H1 (cell line): ENCODE results near the gene ADRB2. TPM values are rescaled to one million over a fixed set of nuclear protein-coding genes. Genes with fewer than 3 reads are reported as not detected.

Experiments used
- CTCF ChIA-PET: fragments of 300-600 bp; sonication (Branson Sonifier 250); formaldehyde crosslinking; loops from one replicate; lab custom pipeline; 2021; ENCODE audit not compliant: partially characterized antibody; lab: Charles Lee
- POLR2A ChIA-PET: fragments of 300-600 bp; sonication (Branson Sonifier 250); formaldehyde crosslinking; loops from one replicate; lab custom pipeline; 2021; ENCODE audit warnings: inconsistent platforms; ENCODE audit not compliant: partially characterized antibody; lab: Charles Lee
- DNase-seq, 2 experiments: peaks; one replicate each; pipeline versions ENCODE4 v3.0.0 to v3.0.0-alpha.2; 2010 to 2022; ENCODE audit warnings: low spot score in 2 of 2, low read depth in 1 of 2, mixed read lengths in 1 of 2
- FAIRE-seq: peaks from 2 replicates; lab custom pipeline; 2011; peaks lifted over from hg19 to GRCh38; lab: Jason Lieb, UNC
- H2AFZ ChIP-seq: 2 replicates; pipeline ENCODE4 v1.8.1; 2012; ENCODE audit warnings: low read length, inconsistent platforms
- H2AK5ac ChIP-seq: 2 replicates; pipeline ENCODE4 v1.6.1; 2013; ENCODE audit warnings: low read depth, low read length
- H2BK120ac ChIP-seq: replicated peaks from 2 replicates; pipeline ENCODE3; 2013; ENCODE audit warnings: low read depth, low read length, inconsistent platforms
- H2BK12ac ChIP-seq: 2 replicates; pipeline ENCODE4 v1.6.1; 2013; ENCODE audit warnings: low read depth, low read length
- H2BK15ac ChIP-seq: 2 replicates; pipeline ENCODE4 v1.6.1; 2013; ENCODE audit warnings: low read length
- H2BK20ac ChIP-seq: 2 replicates; pipeline ENCODE4 v1.6.1; 2013; ENCODE audit warnings: low read length
- H2BK5ac ChIP-seq: 2 replicates; pipeline ENCODE4 v1.6.1; 2013; ENCODE audit warnings: low read depth, low read length
- H3K14ac ChIP-seq: 2 replicates; pipeline ENCODE4 v1.6.1; 2013; ENCODE audit warnings: inconsistent platforms; ENCODE audit not compliant: insufficient read length
- H3K18ac ChIP-seq: 2 replicates; pipeline ENCODE4 v1.6.1; 2013; ENCODE audit warnings: low read length; ENCODE audit errors: extremely low read depth
- H3K23ac ChIP-seq: 2 replicates; pipeline ENCODE4 v1.6.1; 2013; ENCODE audit warnings: inconsistent platforms; ENCODE audit not compliant: insufficient read length
- H3K23me2 ChIP-seq: 2 replicates; pipeline ENCODE4 v1.6.1; 2013; ENCODE audit warnings: low read depth, low read length
- H3K27ac ChIP-seq: 2 replicates; pipeline ENCODE4 v1.6.1; 2011; ENCODE audit warnings: low read depth, low read length, inconsistent platforms
- H3K27me3 ChIP-seq, 4 experiments: replicated peaks in 1 of 4; 1 replicate in 1 of 4; 2 replicates in 3 of 4; pipeline versions ENCODE4 v1.6.1 to v1.8.1; 2011 to 2013; ENCODE audit warnings: low read length in 3 of 4, mild to moderate bottlenecking in 3 of 4, inconsistent platforms in 2 of 4, mixed read lengths in 2 of 4, moderate library complexity in 1 of 4; ENCODE audit not compliant: control insufficient read depth in 3 of 4, insufficient read depth in 3 of 4; ENCODE audit errors: extremely low read depth in 1 of 4
- H3K36me3 ChIP-seq, 4 experiments: 2 replicates each; pipeline versions ENCODE4 v1.6.1 to v1.8.1; 2011 to 2013; ENCODE audit warnings: mild to moderate bottlenecking in 4 of 4, low read length in 3 of 4, moderate library complexity in 2 of 4, control low read depth in 1 of 4, inconsistent platforms in 1 of 4; ENCODE audit not compliant: insufficient read depth in 4 of 4, control insufficient read depth in 2 of 4
- H3K4ac ChIP-seq: replicated peaks from 2 replicates; pipeline ENCODE3; 2013; ENCODE audit warnings: low read length, low read depth, mixed read lengths, inconsistent platforms; ENCODE audit not compliant: insufficient read length
- H3K4me1 ChIP-seq, 4 experiments: replicated peaks in 1 of 4; 1 replicate in 1 of 4; 2 replicates in 3 of 4; pipeline versions ENCODE4 v1.6.1 to v1.8.1; 2011 to 2013; ENCODE audit warnings: low read length in 3 of 4, inconsistent platforms in 2 of 4, mixed read lengths in 1 of 4; ENCODE audit not compliant: insufficient read depth in 4 of 4, control insufficient read depth in 3 of 4
- H3K4me2 ChIP-seq, 2 experiments: 2 replicates each; pipeline versions ENCODE4 v1.6.1 to v1.8.1; 2011 to 2013; ENCODE audit warnings: low read depth in 2 of 2, low read length in 2 of 2, control low read depth in 1 of 2, inconsistent platforms in 1 of 2, mild to moderate bottlenecking in 1 of 2; ENCODE audit not compliant: insufficient read depth in 1 of 2
- H3K4me3 ChIP-seq, 4 experiments: fragments of 200-600, 300-600 bp in 1 of 4; sonication (generic), shearing (Covaris generic), sonication (Bioruptor Twin) in 1 of 4; 2 replicates each; pipeline versions ENCODE4 v1.5.1 to v1.8.1; 2011 to 2016; ENCODE audit warnings: low read length in 4 of 4, low read depth in 3 of 4, control low read depth in 2 of 4, inconsistent platforms in 2 of 4, mild to moderate bottlenecking in 2 of 4, mixed read lengths in 1 of 4, moderate library complexity in 1 of 4; ENCODE audit not compliant: insufficient read depth in 2 of 4; ENCODE audit errors: extremely low read depth in 1 of 4
- H3K56ac ChIP-seq: replicated peaks from 2 replicates; pipeline ENCODE3; 2013; ENCODE audit warnings: low read depth, mild to moderate bottlenecking, mixed read lengths, low read length, inconsistent platforms; ENCODE audit not compliant: insufficient read length
- H3K79me1 ChIP-seq: 2 replicates; pipeline ENCODE4 v1.6.1; 2013; ENCODE audit warnings: low read depth, low read length, control low read depth
- H3K79me2 ChIP-seq, 2 experiments: 2 replicates each; pipeline versions ENCODE4 v1.6.1 to v1.8.1; 2012 to 2013; ENCODE audit warnings: low read length in 2 of 2, mild to moderate bottlenecking in 2 of 2, inconsistent platforms in 1 of 2; ENCODE audit not compliant: insufficient read depth in 2 of 2, control insufficient read depth in 1 of 2
- H3K9ac ChIP-seq, 4 experiments: replicated peaks in 1 of 4; 1 replicate in 1 of 4; 2 replicates in 3 of 4; pipeline versions ENCODE4 v1.6.1 to v1.8.1; 2011 to 2013; ENCODE audit warnings: low read depth in 3 of 4, low read length in 3 of 4, control low read depth in 2 of 4, mild to moderate bottlenecking in 2 of 4, moderate library complexity in 2 of 4, inconsistent platforms in 1 of 4; ENCODE audit errors: extremely low read depth in 1 of 4
- H3K9me3 ChIP-seq, 2 experiments: 2 replicates each; pipeline versions ENCODE4 v1.6.1 to v1.8.1; 2012 to 2013; ENCODE audit warnings: mild to moderate bottlenecking in 2 of 2, moderate library complexity in 2 of 2, control low read depth in 1 of 2, inconsistent platforms in 1 of 2, low read depth in 1 of 2, low read length in 1 of 2, mixed read lengths in 1 of 2; ENCODE audit not compliant: insufficient read depth in 2 of 2
- H4K20me1 ChIP-seq, 2 experiments: replicated peaks in 1 of 2; 2 replicates each; pipeline versions ENCODE3 to v1.8.1; 2011 to 2013; ENCODE audit warnings: inconsistent platforms in 2 of 2, low read length in 2 of 2, mild to moderate bottlenecking in 1 of 2; ENCODE audit not compliant: insufficient read depth in 2 of 2, control insufficient read depth in 1 of 2
- H4K5ac ChIP-seq: 2 replicates; pipeline ENCODE4 v1.6.1; 2013; ENCODE audit warnings: low read length, low read depth, mixed read lengths, inconsistent platforms; ENCODE audit not compliant: insufficient read length
- H4K8ac ChIP-seq: 2 replicates; pipeline ENCODE4 v1.8.0; 2013; ENCODE audit warnings: mild to moderate bottlenecking, moderate library complexity, low read length, inconsistent platforms; ENCODE audit not compliant: insufficient read depth; ENCODE audit errors: extremely low read depth
- H4K91ac ChIP-seq: replicated peaks from 2 replicates; pipeline ENCODE3; 2013; ENCODE audit warnings: low read length, mixed read lengths, inconsistent platforms; ENCODE audit not compliant: insufficient read length
- ASH2L ChIP-seq: fragments of 200-600, 300-600 bp; sonication (generic); IDR thresholded peaks from one replicate; pipeline ENCODE4 v1.7.1; 2017; ENCODE audit warnings: low read length
- CBX8 ChIP-seq: fragments of 300-800, 300-1000 bp; sonication (generic); IDR thresholded peaks from 2 replicates; pipeline ENCODE4 v1.7.1; 2016; ENCODE audit warnings: low read depth, low read length, borderline replicate concordance
- FOSL1 ChIP-seq: IDR thresholded peaks from 2 replicates; pipeline ENCODE4 v1.6.1; 2011; ENCODE audit warnings: mild to moderate bottlenecking, low read depth, low read length, moderate library complexity; ENCODE audit not compliant: insufficient read depth
- HDAC6 ChIP-seq: IDR thresholded peaks from one replicate; pipeline ENCODE4 v1.7.1; 2012; ENCODE audit warnings: low read depth, mild to moderate bottlenecking, inconsistent platforms, low read length, moderate library complexity
- KDM4A ChIP-seq: IDR thresholded peaks from one replicate; pipeline ENCODE4 v1.7.1; 2012; ENCODE audit warnings: low read depth, mild to moderate bottlenecking, moderate library complexity, low read length, inconsistent platforms; ENCODE audit not compliant: severe bottlenecking
- NRF1 ChIP-seq: IDR thresholded peaks from 2 replicates; pipeline ENCODE4 v1.6.1; 2011; ENCODE audit warnings: mild to moderate bottlenecking, low read depth, low read length, improper control_type of control experiment
- RFX5 ChIP-seq: IDR thresholded peaks from 2 replicates; pipeline ENCODE4 v1.6.1; 2011; ENCODE audit warnings: low read depth, low read length, improper control_type of control experiment, borderline replicate concordance
- RNF2 ChIP-seq: fragments of 200-900, 300-1000 bp; sonication (generic); IDR thresholded peaks from 2 replicates; pipeline ENCODE4 v1.7.1; 2016; ENCODE audit warnings: borderline replicate concordance, low read depth, mild to moderate bottlenecking, antibody characterized with exemption, low read length; ENCODE audit not compliant: poor library complexity, severe bottlenecking; ENCODE audit errors: missing control alignments
- TAF7 ChIP-seq: optimal IDR thresholded peaks from 2 replicates; pipeline ENCODE3; 2011; ENCODE audit warnings: low read depth, mild to moderate bottlenecking, inconsistent platforms, low read length, moderate library complexity, borderline replicate concordance
- USF2 ChIP-seq: IDR thresholded peaks from 2 replicates; pipeline ENCODE4 v1.6.1; 2011; ENCODE audit warnings: low read length, improper control_type of control experiment
- WGBS, 2 experiments: shearing (Covaris generic) in 1 of 2; methylation state at CpG; one replicate each; pipeline versions ENCODE4 v1.1.6 to v1.1.7; 2013 to 2015; ENCODE audit warnings: low lambda C conversion rate in 2 of 2, mixed read lengths in 2 of 2, inconsistent platforms in 1 of 2, low coverage in 1 of 2, missing lambda C conversion rate in 1 of 2; ENCODE audit not compliant: insufficient replicate concordance in 2 of 2, insufficient coverage in 1 of 2, insufficient read length in 1 of 2; ENCODE audit errors: extremely low coverage in 1 of 2, missing lambda C conversion rate in 1 of 2; 5-methylcytosine and 5-hydroxymethylcytosine counted together
- polyA plus RNA-seq, 7 experiments: library from polyadenylated mRNA; depleted of rRNA in 3 of 7; stranded (reverse) in 5 of 7; unstranded in 2 of 7; fragments of >200 nt in 5 of 7; fragments of 200-250 nt in 2 of 7; gene quantifications; 1 replicate in 5 of 7; 2 replicates in 1 of 7; 4 replicates in 1 of 7; pipeline versions ENCODE4 v1.2.1 to v1.2.3, GENCODE V29; 2011 to 2013; ENCODE audit warnings: missing spikeins in 2 of 7, mixed read lengths in 2 of 7
- total RNA-seq: library from RNA; stranded (reverse); fragmentation: NEBNext Ultra II Directional; extraction: Animal tissue kit (Norgen Biotek cat#: 25700); gene quantifications from 2 replicates; pipeline ENCODE4 v1.2.1, GENCODE V29; 2021

Gene ADRB2
- total and polyA plus RNA-seq, 2 of the 8 experiments (the other 6 are each of a cell fraction or from before 2014, with no cell fraction given): 0.65 to 0.77 TPM

GRCh38 chr5:148823871-148824270, 2.5 kb upstream of the ADRB2 start:
- H3K4me3 ChIP-seq: no peak overlapping the region
- no peak overlapping the region for H3K56ac ChIP-seq
- H4K8ac ChIP-seq: no peak overlapping the region
- H4K91ac ChIP-seq: no peak overlapping the region
- TF ChIP-seq RFX5: no peak
- no peak for TF ChIP-seq HDAC6
- no peak for TF ChIP-seq ASH2L
- TF ChIP-seq RNF2: no peak
- TF ChIP-seq CBX8: no peak
- no peak for TF ChIP-seq FOSL1
- TF ChIP-seq NRF1: no peak
- TF ChIP-seq TAF7: no peak
- no peak for TF ChIP-seq KDM4A
- no peak for TF ChIP-seq USF2
- H3K4me1 ChIP-seq: peaks cover 0 to 2% (median under 1%) of the 10 kb centered on the region in 4 experiments; a peak in 5 of 7 replicates
- H3K18ac ChIP-seq: no peak overlapping the region
- no peak overlapping the region for H3K4ac ChIP-seq
- peaks cover 5 to 20% (median 15%) of the 10 kb centered on the region in 4 experiments for H3K27me3 ChIP-seq
- no peak overlapping the region for H2BK120ac ChIP-seq
- H2AFZ ChIP-seq: no peak overlapping the region
- no peak overlapping the region for H4K5ac ChIP-seq
- DNase-seq (no peak), FAIRE-seq (no peak)
- no peaks in the 10 kb centered on the region for H3K79me1 ChIP-seq
- H3K23me2 ChIP-seq: peaks cover 11% of the 10 kb centered on the region
- H4K20me1 ChIP-seq: no peaks in the 10 kb centered on the region
- no peak overlapping the region for H3K9ac ChIP-seq
- H2AK5ac ChIP-seq: no peak overlapping the region
- H3K36me3 ChIP-seq: no peaks in the 10 kb centered on the region
- no peak overlapping the region for H2BK5ac ChIP-seq
- no peak overlapping the region for H3K4me2 ChIP-seq
- H3K27ac ChIP-seq: no peak overlapping the region
- ChIA-PET POLR2A (no interaction called here), CTCF (interaction anchor here (1.4 to 3.1 kb wide), 2 partner anchors 134 to 166 kb away, joined by 4 to 18 read pairs; no protein-coding TSS in a partner anchor)
- no peaks in the 10 kb centered on the region for H3K79me2 ChIP-seq
- no peaks in the 10 kb centered on the region for H3K9me3 ChIP-seq
- 95% methylated on average over 2 of the region's 2 CpGs; no CpG with 5 or more reads in 1 of the 2 experiments for WGBS, 2 experiments
- no peak overlapping the region for H2BK12ac ChIP-seq
- no peak overlapping the region for H2BK20ac ChIP-seq
- H3K14ac ChIP-seq: no peak overlapping the region
- no peak overlapping the region for H3K23ac ChIP-seq
- H2BK15ac ChIP-seq: no peak overlapping the region
